DND-41 (cell line): ENCODE data around the gene NDC80.

Source experiments
- CTCF ChIP-seq: IDR thresholded peaks from 2 replicates; pipeline ENCODE4 v1.5.1; 2012; ENCODE audit warnings: borderline replicate concordance, low read length, moderate library complexity, mild to moderate bottlenecking; ENCODE audit not compliant: poor library complexity, severe bottlenecking; ENCODE audit errors: extremely low read depth
- EZH2 ChIP-seq: IDR thresholded peaks from 3 replicates; pipeline ENCODE4 v1.6.1; 2012; ENCODE audit warnings: borderline replicate concordance, low read depth, mild to moderate bottlenecking, moderate library complexity, low read length, inconsistent platforms; ENCODE audit not compliant: severe bottlenecking

DNA sequence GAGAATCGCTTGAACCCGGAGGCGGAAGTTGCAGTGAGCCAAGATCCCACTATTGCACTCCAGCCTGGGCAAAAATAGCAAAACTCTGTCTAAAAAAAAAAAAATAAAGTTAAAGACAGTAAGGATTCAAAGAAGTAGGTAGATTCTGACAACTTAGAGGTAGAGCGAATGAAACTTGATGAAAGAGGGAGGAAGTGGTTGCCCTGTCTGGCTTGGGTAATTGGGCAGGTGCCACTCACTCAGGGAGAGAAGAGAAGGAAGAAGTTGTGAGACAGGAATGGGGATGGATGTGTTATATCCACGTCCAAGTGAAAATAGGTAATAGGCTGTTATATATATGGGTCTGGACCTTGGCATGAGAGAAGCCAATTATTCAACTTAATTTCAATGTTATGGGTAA, 26.3 kb downstream of the NDC80 start:
- TF ChIP-seq CTCF (no peak), EZH2 (no peak)
